GM06990 (cell line): Measurements from ENCODE around the gene ANAPC2.

Experiments used
- DNase-seq: peaks from one replicate; pipeline ENCODE4 v3.0.0-alpha.2; 2011; ENCODE audit not compliant: insufficient read length; ENCODE audit errors: extremely low read depth
- H3K27me3 ChIP-seq: replicated peaks from 2 replicates; pipeline ENCODE4 v1.6.0; 2011; ENCODE audit warnings: low read length; ENCODE audit not compliant: control insufficient read depth, insufficient read depth
- H3K36me3 ChIP-seq: 2 replicates; pipeline ENCODE4 v1.5.1; 2011; ENCODE audit warnings: low read length; ENCODE audit not compliant: control insufficient read depth, insufficient read depth
- H3K4me3 ChIP-seq: replicated peaks from 2 replicates; pipeline ENCODE4 v1.5.1; 2011; ENCODE audit warnings: low read depth, mild to moderate bottlenecking, control low read depth, low read length
- TF ChIP-seq, protein P1 (sequence below): IDR thresholded peaks from 2 replicates; pipeline ENCODE4 v1.5.1; 2011; ENCODE audit warnings: low read length, control low read depth, mild to moderate bottlenecking, inconsistent platforms; ENCODE audit not compliant: insufficient read depth, poor library complexity, severe bottlenecking

The ANAPC2 gene

DNA sequence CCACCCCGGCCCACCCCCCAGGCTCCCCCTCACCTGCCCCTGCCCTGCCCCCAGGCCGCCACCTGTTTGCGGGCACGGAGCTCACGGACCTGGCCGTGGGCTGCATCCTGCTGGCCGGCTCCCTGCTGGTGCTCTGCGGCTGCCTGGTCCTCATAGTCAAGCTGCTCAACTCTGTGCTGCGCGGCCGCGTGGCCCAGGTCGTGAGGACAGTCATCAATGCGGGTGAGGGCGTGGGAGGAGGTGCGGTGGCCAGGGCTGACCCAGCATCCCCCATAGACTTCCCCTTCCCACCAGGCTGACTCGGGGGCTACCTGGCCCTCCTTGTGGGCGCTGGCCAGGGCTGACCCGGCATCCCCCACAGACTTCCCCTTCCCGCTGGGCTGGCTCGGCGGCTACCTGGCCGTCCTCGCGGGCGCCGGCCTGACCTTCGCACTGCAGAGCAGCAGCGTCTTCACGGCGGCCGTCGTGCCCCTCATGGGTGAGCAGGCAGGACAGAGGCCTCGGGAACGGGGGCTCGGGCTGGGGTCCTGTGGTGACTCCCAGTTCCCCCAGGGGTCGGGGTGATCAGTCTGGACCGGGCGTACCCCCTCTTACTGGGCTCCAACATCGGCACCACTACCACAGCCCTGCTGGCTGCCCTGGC, 45.8 kb upstream of the ANAPC2 start:
- Histone ChIP-seq H3K27me3 (no peaks in the 10 kb centered on the region; the same call in 1 of the 2 replicates), H3K36me3 (no peaks in the 10 kb centered on the region), H3K4me3 (no peak overlapping the region)
- TF ChIP-seq, protein P1, sequence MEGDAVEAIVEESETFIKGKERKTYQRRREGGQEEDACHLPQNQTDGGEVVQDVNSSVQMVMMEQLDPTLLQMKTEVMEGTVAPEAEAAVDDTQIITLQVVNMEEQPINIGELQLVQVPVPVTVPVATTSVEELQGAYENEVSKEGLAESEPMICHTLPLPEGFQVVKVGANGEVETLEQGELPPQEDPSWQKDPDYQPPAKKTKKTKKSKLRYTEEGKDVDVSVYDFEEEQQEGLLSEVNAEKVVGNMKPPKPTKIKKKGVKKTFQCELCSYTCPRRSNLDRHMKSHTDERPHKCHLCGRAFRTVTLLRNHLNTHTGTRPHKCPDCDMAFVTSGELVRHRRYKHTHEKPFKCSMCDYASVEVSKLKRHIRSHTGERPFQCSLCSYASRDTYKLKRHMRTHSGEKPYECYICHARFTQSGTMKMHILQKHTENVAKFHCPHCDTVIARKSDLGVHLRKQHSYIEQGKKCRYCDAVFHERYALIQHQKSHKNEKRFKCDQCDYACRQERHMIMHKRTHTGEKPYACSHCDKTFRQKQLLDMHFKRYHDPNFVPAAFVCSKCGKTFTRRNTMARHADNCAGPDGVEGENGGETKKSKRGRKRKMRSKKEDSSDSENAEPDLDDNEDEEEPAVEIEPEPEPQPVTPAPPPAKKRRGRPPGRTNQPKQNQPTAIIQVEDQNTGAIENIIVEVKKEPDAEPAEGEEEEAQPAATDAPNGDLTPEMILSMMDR = no peak
- DNase-seq = no peak

DNA sequence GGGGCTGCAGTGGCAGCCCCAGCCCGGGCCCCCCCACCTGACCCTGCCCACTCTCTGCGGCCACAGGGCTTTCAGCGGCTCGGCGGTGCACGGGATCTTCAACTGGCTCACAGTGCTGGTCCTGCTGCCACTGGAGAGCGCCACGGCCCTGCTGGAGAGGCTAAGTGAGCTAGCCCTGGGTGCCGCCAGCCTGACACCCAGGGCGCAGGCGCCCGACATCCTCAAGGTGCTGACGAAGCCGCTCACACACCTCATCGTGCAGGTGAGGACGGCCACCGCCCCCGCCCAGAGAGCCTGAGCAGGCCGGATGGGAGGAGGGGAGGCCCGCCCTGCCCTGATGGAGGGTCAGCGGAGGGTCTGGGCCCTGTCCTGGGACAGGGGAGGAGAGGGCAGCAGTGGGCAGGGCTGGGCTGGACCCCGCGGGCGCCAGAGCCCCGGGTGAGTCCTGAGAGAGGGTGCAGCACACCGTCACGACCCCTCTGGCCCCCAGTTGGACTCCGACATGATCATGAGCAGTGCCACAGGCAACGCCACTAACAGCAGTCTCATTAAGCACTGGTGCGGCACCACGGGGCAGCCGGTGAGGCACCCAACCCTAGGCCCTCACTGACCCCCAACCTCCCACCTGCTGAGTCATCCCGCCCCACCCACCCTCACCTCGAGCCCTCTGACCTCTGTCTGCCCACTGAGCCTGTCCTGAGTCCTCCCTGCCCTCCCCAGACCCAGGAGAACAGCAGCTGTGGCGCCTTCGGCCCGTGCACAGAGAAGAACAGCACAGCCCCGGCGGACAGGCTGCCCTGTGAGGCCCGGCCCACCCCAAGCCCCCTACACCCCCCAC, 45.0 kb upstream of the ANAPC2 start:
- DNase-seq = no peak
- no peak overlapping the region for H3K4me3 ChIP-seq

DNA sequence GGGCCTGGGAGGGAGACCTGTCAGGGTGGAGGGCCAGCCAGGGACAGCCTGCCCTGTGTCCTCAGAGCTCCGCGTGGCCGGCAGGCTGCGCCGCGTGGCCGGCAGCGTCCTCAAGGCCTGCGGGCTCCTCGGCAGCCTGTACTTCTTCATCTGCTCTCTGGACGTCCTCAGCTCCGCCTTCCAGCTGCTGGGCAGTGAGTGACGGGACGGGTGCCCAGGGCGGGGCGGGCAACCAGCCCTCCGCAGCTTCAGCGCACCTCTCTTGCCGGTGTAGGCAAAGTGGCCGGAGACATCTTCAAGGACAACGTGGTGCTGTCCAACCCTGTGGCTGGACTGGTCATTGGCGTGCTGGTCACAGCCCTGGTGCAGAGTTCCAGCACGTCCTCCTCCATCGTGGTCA, 44.1 kb upstream of the ANAPC2 start:
- TF ChIP-seq, protein P1 = no peak
- no peak overlapping the region for H3K4me3 ChIP-seq
- no peaks in the 10 kb centered on the region; the same call in 1 of the 2 replicates for H3K27me3 ChIP-seq
- H3K36me3 ChIP-seq = no peaks in the 10 kb centered on the region
- DNase-seq = no peak

More for the DNA sequence above, 45.0 kb upstream of the ANAPC2 start:
- Histone ChIP-seq H3K36me3 (no peaks in the 10 kb centered on the region), H3K27me3 (no peaks in the 10 kb centered on the region; the same call in 1 of the 2 replicates)
- TF ChIP-seq, protein P1 = no peak

DNA sequence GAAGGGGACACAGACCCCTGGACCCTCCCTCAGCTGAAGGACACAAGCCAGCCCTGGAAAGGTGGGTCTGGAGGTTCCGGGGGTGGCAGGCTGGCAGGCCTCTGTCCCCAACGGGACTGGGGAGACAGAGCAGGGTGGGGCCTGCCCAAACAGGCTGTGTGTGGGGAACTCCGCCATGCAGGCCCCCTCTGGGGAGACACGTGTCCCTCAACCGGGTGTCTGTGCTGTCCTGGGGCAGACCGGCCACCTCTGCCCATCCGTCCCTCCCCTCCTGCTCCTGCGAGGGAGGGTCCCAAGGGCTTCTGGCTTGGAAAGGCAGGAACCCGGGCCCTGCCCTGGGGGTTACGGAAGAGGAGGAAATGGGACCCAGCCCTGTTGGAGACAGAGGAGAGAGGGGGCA, 43.7 kb upstream of the ANAPC2 start:
- TF ChIP-seq, protein P1 = no peak
- Histone ChIP-seq H3K36me3 (no peaks in the 10 kb centered on the region), H3K27me3 (no peaks in the 10 kb centered on the region; the same call in 1 of the 2 replicates), H3K4me3 (no peak overlapping the region)
- DNase-seq = no peak

DNA sequence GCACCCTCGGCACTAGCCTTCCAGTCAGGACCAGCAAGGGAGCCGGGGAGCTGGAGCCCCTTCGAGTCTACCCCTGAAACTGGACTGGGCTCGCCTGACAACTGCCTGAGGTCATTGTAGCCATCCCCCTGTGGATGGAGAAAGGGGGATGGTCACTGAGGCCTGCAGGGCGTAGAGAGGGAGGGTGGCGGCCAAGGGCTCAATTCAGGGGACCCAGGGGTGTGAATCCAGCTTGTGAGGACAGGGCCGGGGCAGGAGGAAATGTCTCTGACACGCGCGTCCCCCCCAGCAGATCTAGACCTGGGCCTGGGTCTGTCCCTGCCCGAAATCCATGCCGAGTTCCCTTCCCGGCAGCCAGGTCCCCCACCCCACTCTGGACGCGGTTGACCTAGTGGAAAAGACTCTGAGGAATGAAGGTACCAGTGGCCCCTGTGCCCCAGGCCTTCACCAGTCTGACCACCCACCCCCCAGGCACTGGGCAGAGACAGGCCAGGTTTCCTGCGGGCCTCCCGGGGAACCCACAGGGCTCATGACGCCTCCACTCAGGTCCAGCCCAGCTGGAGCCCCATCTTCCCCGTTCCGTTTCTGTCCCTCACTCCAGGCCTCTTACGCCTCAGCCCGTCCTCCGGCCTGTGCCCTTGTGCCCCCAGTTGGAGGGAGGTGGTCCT, 43.1 kb upstream of the ANAPC2 start:
- TF ChIP-seq, protein P1 = no peak
- no peak overlapping the region for H3K4me3 ChIP-seq
- H3K27me3 ChIP-seq = no peaks in the 10 kb centered on the region; the same call in 1 of the 2 replicates
- no peaks in the 10 kb centered on the region for H3K36me3 ChIP-seq
- DNase-seq = no peak
